WTC11 (cell line): ENCODE measurements around the gene ARSK. TPM values are rescaled to one million over a fixed set of nuclear protein-coding genes. Genes with fewer than 3 reads are reported as not detected.
"Not testable (repeated sequence)": the region's sequence is repeated elsewhere in the genome, so short reads cannot be mapped to it uniquely, and the experiment has no call there.

Source experiments
- ATAC-seq: fragments of 200-7000 bp; cut with Tn5 transposase; 2 replicates; pipeline ENCODE4 v1.10.0; 2021; ENCODE audit warnings: mild to moderate bottlenecking, moderate library complexity
- CTCF ChIA-PET: fragments of 300-600 bp; sonication (Branson Sonifier 250); formaldehyde crosslinking; loops from one replicate; lab custom pipeline; 2021; ENCODE audit warnings: antibody characterized with exemption; lab: Charles Lee
- POLR2A ChIA-PET: fragments of 350-600 bp; sonication (Branson Sonifier 250); formaldehyde crosslinking; loops from one replicate; lab custom pipeline; 2021; ENCODE audit warnings: antibody characterized with exemption; lab: Charles Lee
- DNase-seq: peaks from one replicate; pipeline ENCODE4 v3.0.0; 2021; ENCODE audit warnings: low spot score
- H3K27ac Mint-ChIP-seq: 2 replicates; pipeline ENCODE4 v1.8.0; 2021; ENCODE audit warnings: mixed read lengths
- H3K27me3 Mint-ChIP-seq: 2 replicates; pipeline ENCODE4 v1.8.0; 2021; ENCODE audit warnings: low read depth, mild to moderate bottlenecking, moderate library complexity, mixed read lengths
- H3K36me3 Mint-ChIP-seq: 2 replicates; pipeline ENCODE4 v1.8.0; 2021; ENCODE audit warnings: mixed read lengths
- H3K4me1 Mint-ChIP-seq: 2 replicates; pipeline ENCODE4 v1.8.0; 2022; ENCODE audit warnings: mixed read lengths
- H3K4me3 Mint-ChIP-seq: 2 replicates; pipeline ENCODE4 v1.8.0; 2021; ENCODE audit warnings: mild to moderate bottlenecking, moderate library complexity, mixed read lengths
- H3K9me3 Mint-ChIP-seq: 2 replicates; pipeline ENCODE4 v1.8.0; 2021; ENCODE audit warnings: mixed read lengths
- ATF1 ChIP-seq: sonication (generic); formaldehyde crosslinking; IDR thresholded peaks from 2 replicates; pipeline ENCODE4 v1.8.1; 2023; ENCODE audit warnings: mild to moderate bottlenecking, moderate library complexity, missing genetic modification reagents
- ATF6 ChIP-seq: sonication (generic); formaldehyde crosslinking; IDR thresholded peaks from 2 replicates; pipeline ENCODE4 v1.8.1; 2023; ENCODE audit warnings: mild to moderate bottlenecking, missing genetic modification reagents
- CBFB ChIP-seq: sonication (generic); formaldehyde crosslinking; IDR thresholded peaks from 2 replicates; pipeline ENCODE4 v1.8.1; 2022; ENCODE audit warnings: mild to moderate bottlenecking, low read depth, missing genetic modification reagents
- CREM ChIP-seq: sonication (generic); formaldehyde crosslinking; IDR thresholded peaks from 2 replicates; pipeline ENCODE4 v1.8.1; 2022; ENCODE audit warnings: mild to moderate bottlenecking, missing genetic modification reagents, moderate library complexity
- GABPB1 ChIP-seq: sonication (generic); formaldehyde crosslinking; IDR thresholded peaks from 2 replicates; pipeline ENCODE4 v1.8.1; 2023; ENCODE audit warnings: mild to moderate bottlenecking, missing genetic modification reagents
- GTF2I ChIP-seq: fragments of 250-450 bp; sonication (Bioruptor Pico); conservative IDR thresholded peaks from 2 replicates; pipeline ENCODE4 v1.4.0; 2021; ENCODE audit warnings: mild to moderate bottlenecking
- IRF2 ChIP-seq: sonication (generic); formaldehyde crosslinking; IDR thresholded peaks from 2 replicates; pipeline ENCODE4 v1.8.0; 2022; ENCODE audit warnings: low read depth, missing genetic modification reagents, borderline replicate concordance
- NFE2L1 ChIP-seq: sonication (generic); formaldehyde crosslinking; IDR thresholded peaks from 2 replicates; pipeline ENCODE4 v1.8.1; 2023; ENCODE audit warnings: missing genetic modification reagents
- NR3C1 ChIP-seq: sonication (generic); formaldehyde crosslinking; conservative IDR thresholded peaks from 2 replicates; pipeline ENCODE4 v1.8.1; 2023; ENCODE audit warnings: low read depth, mild to moderate bottlenecking, missing genetic modification reagents
- TEAD4 ChIP-seq: sonication (generic); formaldehyde crosslinking; IDR thresholded peaks from 2 replicates; pipeline ENCODE4 v1.8.0; 2022; ENCODE audit warnings: mild to moderate bottlenecking, missing genetic modification reagents
- ZNF263 ChIP-seq: sonication (generic); formaldehyde crosslinking; IDR thresholded peaks from 2 replicates; pipeline ENCODE4 v1.8.1; 2022; ENCODE audit warnings: low read depth, mild to moderate bottlenecking, moderate library complexity, missing genetic modification reagents
- ZNF416 ChIP-seq: fragments of 250-450 bp; sonication (Bioruptor Pico); IDR thresholded peaks from 2 replicates; pipeline ENCODE4 v1.9.0; 2021; ENCODE audit warnings: mild to moderate bottlenecking, inconsistent platforms
- total RNA-seq: library from RNA; stranded (reverse); gene quantifications from 3 replicates; pipeline ENCODE4 v1.2.3, GENCODE V29; 2021
- TF ChIP-seq, protein P1 (sequence below): sonication (generic); formaldehyde crosslinking; IDR thresholded peaks from 2 replicates; pipeline ENCODE4 v1.8.1; 2023; ENCODE audit warnings: mild to moderate bottlenecking, missing genetic modification reagents, moderate library complexity
- TF ChIP-seq, protein P2 (sequence below): sonication (generic); formaldehyde crosslinking; IDR thresholded peaks from 2 replicates; pipeline ENCODE4 v1.8.1; 2022; ENCODE audit warnings: low read depth, missing genetic modification reagents, borderline replicate concordance
- TF ChIP-seq, protein P3 (sequence below): sonication (generic); formaldehyde crosslinking; IDR thresholded peaks from 2 replicates; pipeline ENCODE4 v1.8.0; 2022; ENCODE audit warnings: mild to moderate bottlenecking, missing genetic modification reagents

ARSK gene
- total RNA-seq, 1 experiment from 2014 or later = 15.1 TPM

GRCh38 chr5:95631255-95631958 lies 76.5 kb downstream of the ARSK start:
- POLR2A ChIA-PET = interaction anchor here (0.7 kb wide), 1 partner anchor 26 kb away, joined by 3 read pairs; no protein-coding TSS in a partner anchor
- Mint-ChIP-seq H3K27ac (no peak overlapping the region), H3K9me3 (peaks cover 47% of the 10 kb centered on the region), H3K36me3 (peaks cover 30% of the 10 kb centered on the region), H3K27me3 (no peaks in the 10 kb centered on the region; the same call in 1 of the 2 replicates), H3K4me1 (no peaks in the 10 kb centered on the region), H3K4me3 (no peak overlapping the region)
- DNase-seq (no peak), ATAC-seq (no peak)
- TF ChIP-seq NFE2L1 (CRISPR knock-in tag) = no peak
- no peak for TF ChIP-seq GABPB1 (CRISPR knock-in tag)
- no peak for TF ChIP-seq TEAD4 (CRISPR knock-in tag)
- TF ChIP-seq NR3C1 (CRISPR knock-in tag) = no peak
- TF ChIP-seq CBFB (CRISPR knock-in tag) = no peak
- no peak for TF ChIP-seq ZNF263 (CRISPR knock-in tag)
- TF ChIP-seq, protein P1, sequence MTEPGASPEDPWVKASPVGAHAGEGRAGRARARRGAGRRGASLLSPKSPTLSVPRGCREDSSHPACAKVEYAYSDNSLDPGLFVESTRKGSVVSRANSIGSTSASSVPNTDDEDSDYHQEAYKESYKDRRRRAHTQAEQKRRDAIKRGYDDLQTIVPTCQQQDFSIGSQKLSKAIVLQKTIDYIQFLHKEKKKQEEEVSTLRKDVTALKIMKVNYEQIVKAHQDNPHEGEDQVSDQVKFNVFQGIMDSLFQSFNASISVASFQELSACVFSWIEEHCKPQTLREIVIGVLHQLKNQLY = no peak
- TF ChIP-seq ATF1 = no peak
- CTCF ChIA-PET = no interaction called here

DNA sequence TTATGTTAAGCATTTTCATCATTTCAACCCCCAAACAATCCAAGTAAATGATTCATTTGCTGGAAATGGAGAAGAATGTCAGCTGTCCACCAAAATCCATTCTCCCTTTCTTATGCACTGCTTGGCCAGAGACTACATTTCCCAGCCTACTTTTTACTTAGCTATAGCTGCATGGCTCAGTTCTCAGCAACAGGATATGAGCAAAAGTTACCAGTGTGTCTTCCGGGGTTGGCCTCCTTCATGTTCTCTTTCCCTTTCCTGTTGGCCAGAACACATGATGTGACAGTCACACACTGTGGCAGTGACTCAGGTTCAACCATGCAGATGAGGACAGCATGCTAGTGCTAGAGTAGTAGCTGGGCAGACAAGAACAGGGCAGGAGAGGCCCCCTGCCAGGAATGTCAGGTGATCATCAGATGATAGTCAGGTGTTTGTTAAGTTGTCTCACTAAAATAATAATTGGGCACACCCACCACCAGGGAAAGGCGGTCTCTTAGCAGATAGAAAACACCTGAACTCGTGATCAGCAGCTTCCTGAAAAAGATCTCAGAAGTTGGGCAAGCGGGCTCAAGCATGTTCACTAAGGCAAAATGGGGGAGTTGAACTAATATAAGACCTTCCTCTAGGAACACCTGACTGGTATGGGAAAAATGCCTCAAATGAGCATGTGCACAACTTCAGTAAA lies 77.2 kb downstream of the ARSK start:
- ATAC-seq = peak; percentile 34; the same call in 1 of the 2 replicates
- Mint-ChIP-seq H3K4me1 (no peaks in the 10 kb centered on the region), H3K4me3 (no peak overlapping the region), H3K27ac (no peak overlapping the region), H3K9me3 (peaks cover 44% of the 10 kb centered on the region), H3K36me3 (peaks cover 30% of the 10 kb centered on the region), H3K27me3 (no peaks in the 10 kb centered on the region; the same call in 1 of the 2 replicates)
- CTCF ChIA-PET = no interaction called here
- TF ChIP-seq ZNF416 (CRISPR knock-in tag) = no peak
- TF ChIP-seq ATF6 (CRISPR knock-in tag) = no peak
- TF ChIP-seq CREM (CRISPR knock-in tag) = no peak
- TF ChIP-seq, protein P2, sequence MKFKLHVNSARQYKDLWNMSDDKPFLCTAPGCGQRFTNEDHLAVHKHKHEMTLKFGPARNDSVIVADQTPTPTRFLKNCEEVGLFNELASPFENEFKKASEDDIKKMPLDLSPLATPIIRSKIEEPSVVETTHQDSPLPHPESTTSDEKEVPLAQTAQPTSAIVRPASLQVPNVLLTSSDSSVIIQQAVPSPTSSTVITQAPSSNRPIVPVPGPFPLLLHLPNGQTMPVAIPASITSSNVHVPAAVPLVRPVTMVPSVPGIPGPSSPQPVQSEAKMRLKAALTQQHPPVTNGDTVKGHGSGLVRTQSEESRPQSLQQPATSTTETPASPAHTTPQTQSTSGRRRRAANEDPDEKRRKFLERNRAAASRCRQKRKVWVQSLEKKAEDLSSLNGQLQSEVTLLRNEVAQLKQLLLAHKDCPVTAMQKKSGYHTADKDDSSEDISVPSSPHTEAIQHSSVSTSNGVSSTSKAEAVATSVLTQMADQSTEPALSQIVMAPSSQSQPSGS (CRISPR knock-in tag) = no peak
- no peak for TF ChIP-seq TEAD4 (CRISPR knock-in tag)
- TF ChIP-seq IRF2 (CRISPR knock-in tag) = no peak
- no peak for TF ChIP-seq GTF2I
- TF ChIP-seq, protein P3, sequence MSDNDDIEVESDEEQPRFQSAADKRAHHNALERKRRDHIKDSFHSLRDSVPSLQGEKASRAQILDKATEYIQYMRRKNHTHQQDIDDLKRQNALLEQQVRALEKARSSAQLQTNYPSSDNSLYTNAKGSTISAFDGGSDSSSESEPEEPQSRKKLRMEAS (CRISPR knock-in tag) = no peak
- POLR2A ChIA-PET = no interaction called here
- DNase-seq = no peak

DNA sequence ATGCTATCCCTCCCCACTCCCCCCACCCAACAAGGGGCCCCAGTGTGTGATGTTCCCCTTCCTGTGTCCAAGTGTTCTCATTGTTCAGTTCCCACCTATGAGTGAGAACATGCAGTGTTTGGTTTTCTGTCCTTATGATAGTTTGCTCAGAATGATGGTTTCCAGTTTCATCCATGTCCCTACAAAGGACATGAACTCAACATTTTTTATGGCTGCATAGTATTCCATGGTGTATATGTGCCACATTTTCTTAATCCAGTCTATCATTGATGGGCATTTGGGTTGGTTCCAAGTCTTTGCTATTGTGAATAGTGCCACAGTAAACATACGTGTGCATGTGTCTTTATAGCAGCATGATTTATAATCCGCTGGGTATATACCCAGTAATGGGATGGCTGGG lies 78.0 kb downstream of the ARSK start:
- POLR2A ChIA-PET, H3K4me1 Mint-ChIP-seq, DNase-seq, ATAC-seq, H3K27me3 Mint-ChIP-seq, H3K27ac Mint-ChIP-seq, H3K4me3 Mint-ChIP-seq, CTCF ChIA-PET: not testable (repeated sequence)
- H3K36me3 Mint-ChIP-seq = peaks cover 25% of the 10 kb centered on the region
- peaks cover 38% of the 10 kb centered on the region for H3K9me3 Mint-ChIP-seq
